Measurements from ENCODE around the gene ST3GAL3.

ST3GAL3 gene

GRCh38 chr1:43707190-43708001, at the start of gene ST3GAL3:
Gene ST3GAL3 (plus strand): TSS chr1:43707536. CDS start chr1:43736263, 28,727 bp downstream.
- peak; percentile 79 to 96 for DNase-seq

GRCh38 chr1:43659212-43660166, 47.8 kb upstream of the ST3GAL3 start:
- DNase-seq, result no peak

- no peak for DNase-seq
Measured at GRCh38 chr1:43660355-43660754, 47.0 kb upstream of the ST3GAL3 start.

GRCh38 chr1:43664369-43664768, 43.0 kb upstream of the ST3GAL3 start:
- DNase-seq, result no peak

- DNase-seq, result no peak
Measured at GRCh38 chr1:43666608-43667007, 40.7 kb upstream of the ST3GAL3 start.

- no peak for DNase-seq
Measured at GRCh38 chr1:43668956-43669355, 38.4 kb upstream of the ST3GAL3 start.

- no peak for DNase-seq
Measured at GRCh38 chr1:43669878-43670277, 37.5 kb upstream of the ST3GAL3 start.

GRCh38 chr1:43671193-43671592, 36.1 kb upstream of the ST3GAL3 start:
- no peak for DNase-seq

- DNase-seq, result no peak
Measured at GRCh38 chr1:43671626-43672330, 35.6 kb upstream of the ST3GAL3 start.

- no peak for DNase-seq
Measured at GRCh38 chr1:43673261-43673660, 34.1 kb upstream of the ST3GAL3 start.

GRCh38 chr1:43678940-43679339, 28.4 kb upstream of the ST3GAL3 start:
- no peak for DNase-seq

- no peak for DNase-seq
Measured at GRCh38 chr1:43683560-43683959, 23.8 kb upstream of the ST3GAL3 start.

GRCh38 chr1:43686801-43687200, 20.5 kb upstream of the ST3GAL3 start:
- no peak for DNase-seq

GRCh38 chr1:43687301-43688108, 19.8 kb upstream of the ST3GAL3 start:
- DNase-seq, result peak in 1 of 2 experiments; percentile 53

- no peak for DNase-seq
Measured at GRCh38 chr1:43688109-43688387, 19.3 kb upstream of the ST3GAL3 start.

GRCh38 chr1:43688594-43689000, 18.7 kb upstream of the ST3GAL3 start:
- no peak for DNase-seq

- DNase-seq, result no peak
Measured at GRCh38 chr1:43689289-43689688, 18.0 kb upstream of the ST3GAL3 start.

GRCh38 chr1:43691871-43692815, 15.2 kb upstream of the ST3GAL3 start:
- no peak for DNase-seq

- DNase-seq, result no peak
Measured at GRCh38 chr1:43693371-43693770, 14.0 kb upstream of the ST3GAL3 start.

GRCh38 chr1:43699281-43699680, 8.1 kb upstream of the ST3GAL3 start:
- DNase-seq, result no peak

GRCh38 chr1:43703836-43704235, 3.5 kb upstream of the ST3GAL3 start:
- DNase-seq, result no peak
